ENCODE data around the gene NKPD1. TPM values are rescaled to one million over a fixed set of nuclear protein-coding genes. Genes with fewer than 3 reads are reported as not detected.

Gene NKPD1
- total and polyA plus RNA-seq, 2 experiments from 2014 or later: 0.24 to 1.3 TPM

- Mint-ChIP-seq H3K27ac (no peak overlapping the region), H3K36me3 (ENCODE audit: low read depth) (no peaks in the 10 kb centered on the region; the same call in 2 of the 3 replicates), H3K4me1 (peaks cover 20% of the 10 kb centered on the region), H3K27me3 (ENCODE audit: insufficient read depth, low read depth, poor library complexity) (peaks cover 34% of the 10 kb centered on the region), H3K4me3 (no peak overlapping the region), H3K9me3 (peaks cover 3% of the 10 kb centered on the region; the same call in 1 of the 3 replicates)
- Histone ChIP-seq H3K4me1 (ENCODE audit: insufficient read depth) (no peaks in the 10 kb centered on the region; the same call in 1 of the 2 replicates), H3K4me2 (no peak overlapping the region), H3F3A (replicated peaks; ENCODE audit: low read depth) (no peaks in the 10 kb centered on the region), H3K9me2 (ENCODE audit: insufficient read depth) (no peaks in the 10 kb centered on the region), H4K20me1 (replicated peaks; ENCODE audit: insufficient read depth) (no peaks in the 10 kb centered on the region; the same call in 1 of the 2 replicates), H3K27me3 (ENCODE audit: insufficient read depth) (peaks cover 18% of the 10 kb centered on the region), H3K4me3 (no peak overlapping the region), H3K79me2 (replicated peaks; ENCODE audit: insufficient read depth) (no peaks in the 10 kb centered on the region), H2AFZ (no peak overlapping the region), H3K36me3 (ENCODE audit: insufficient read depth) (no peaks in the 10 kb centered on the region), H3K27ac (ENCODE audit: low read depth) (no peak overlapping the region)
- TF ChIP-seq ZNF462 (CRISPR knock-in tag; IDR thresholded peaks at IDR 0.05) (no peak), EZH2 (IDR thresholded peaks at IDR 0.05; ENCODE audit: low read depth, unreplicated experiment) (no peak), EZH2phosphoT487 (IDR thresholded peaks at IDR 0.05; ENCODE audit: unreplicated experiment) (no peak), POLR2AphosphoS5 (IDR thresholded peaks at IDR 0.05; ENCODE audit: low read depth) (no peak), CREB1 (CRISPR knock-in tag; IDR thresholded peaks at IDR 0.05; ENCODE audit: low read depth) (no peak), NANOG (IDR thresholded peaks at IDR 0.05; ENCODE audit: borderline replicate concordance) (no peak), ETS1 (IDR thresholded peaks at IDR 0.05) (no peak), ZNF114 (CRISPR knock-in tag; IDR thresholded peaks at IDR 0.05) (no peak)
- DNase-seq (ENCODE audit: low spot score) (no peak), ATAC-seq (no peak)
Observed at GRCh38 chr19:45158503-45159209, 2.1 kb downstream of the NKPD1 start.
